Erythroblast (primary cell): ENCODE measurements around the gene NT5DC1.

Experiments used
- GATA1 ChIP-seq: IDR thresholded peaks from 2 replicates; pipeline ENCODE4 v1.6.1; 2011; ENCODE audit warnings: low read depth, mild to moderate bottlenecking, control low read depth, low read length, moderate library complexity
- POLR2A ChIP-seq: IDR thresholded peaks from 2 replicates; pipeline ENCODE4 v1.6.1; 2011; ENCODE audit warnings: mild to moderate bottlenecking, low read length

DNA sequence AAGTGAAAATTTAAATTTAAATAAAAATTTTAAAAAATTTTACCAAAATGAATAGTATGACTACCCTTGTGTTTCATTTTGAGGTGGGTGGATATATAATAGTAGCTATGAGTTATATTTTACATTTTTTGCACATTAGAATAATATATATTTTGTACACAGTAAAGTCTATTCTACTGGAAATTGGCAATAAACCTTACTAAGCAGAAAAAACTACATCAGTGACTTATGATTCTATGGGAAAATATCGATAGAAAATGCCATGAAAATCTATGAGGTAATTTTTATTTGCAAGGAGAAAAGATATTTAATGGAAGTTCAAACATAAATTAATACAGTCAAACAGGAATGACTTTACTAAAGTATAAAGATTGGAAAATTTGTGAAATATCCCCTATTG lies 156.0 kb downstream of the NT5DC1 start:
- no peak for TF ChIP-seq POLR2A
- no peak for TF ChIP-seq GATA1
